Memory B cell (primary cell): Measurements from ENCODE around the gene PTH2.
"Not testable (repeated sequence)": the region's sequence is repeated elsewhere in the genome, so short reads cannot be mapped to it uniquely, and the experiment has no call there.

Experiments
- ATAC-seq: fragments of 150-1000 bp; cut with Tn5 transposase; 2 replicates; pipeline ENCODE4 v1.10.0; 2021; ENCODE audit warnings: low read depth, mild to moderate bottlenecking, moderate library complexity
- DNase-seq, 2 donors: peaks; one replicate each; pipeline ENCODE4 v3.0.0; 2022; ENCODE audit warnings: low spot score in 2 of 2
- H3K27ac Mint-ChIP-seq: one replicate; pipeline ENCODE4 v1.8.0; 2022; ENCODE audit warnings: mild to moderate bottlenecking, moderate library complexity, mixed read lengths
- H3K27me3 Mint-ChIP-seq: one replicate; pipeline ENCODE4 v1.8.0; 2022; ENCODE audit warnings: mixed read lengths
- H3K36me3 Mint-ChIP-seq: one replicate; pipeline ENCODE4 v1.8.0; 2022; ENCODE audit warnings: mild to moderate bottlenecking, mixed read lengths
- H3K4me1 Mint-ChIP-seq: one replicate; pipeline ENCODE4 v1.8.0; 2022; ENCODE audit warnings: mixed read lengths
- H3K4me3 Mint-ChIP-seq: one replicate; pipeline ENCODE4 v1.8.0; 2022; ENCODE audit warnings: mild to moderate bottlenecking, moderate library complexity, mixed read lengths
- H3K9me3 Mint-ChIP-seq: one replicate; pipeline ENCODE4 v1.8.0; 2022; ENCODE audit warnings: mixed read lengths

Gene PTH2

GRCh38 chr19:49456326-49456725 lies 33.1 kb upstream of the PTH2 start:
- peaks cover 14% of the 10 kb centered on the region for H3K4me1 Mint-ChIP-seq
- no peak overlapping the region for H3K27ac Mint-ChIP-seq
- H3K27me3 Mint-ChIP-seq, result no peaks in the 10 kb centered on the region
- DNase-seq (no peak), ATAC-seq (no peak)
- peaks cover 1% of the 10 kb centered on the region for H3K9me3 Mint-ChIP-seq
- no peak overlapping the region for H3K4me3 Mint-ChIP-seq
- H3K36me3 Mint-ChIP-seq, result peaks cover 12% of the 10 kb centered on the region

- Mint-ChIP-seq H3K9me3 (peaks cover 1% of the 10 kb centered on the region), H3K4me3 (no peak overlapping the region), H3K36me3 (peaks cover 12% of the 10 kb centered on the region), H3K4me1 (peaks cover 14% of the 10 kb centered on the region), H3K27ac (no peak overlapping the region), H3K27me3 (no peaks in the 10 kb centered on the region)
- ATAC-seq (no peak), DNase-seq (no peak)
Observed at GRCh38 chr19:49455773-49456172, 32.5 kb upstream of the PTH2 start.

GRCh38 chr19:49453757-49454240 lies 30.6 kb upstream of the PTH2 start:
- H3K27me3 Mint-ChIP-seq, result no peaks in the 10 kb centered on the region
- peaks cover 17% of the 10 kb centered on the region for H3K36me3 Mint-ChIP-seq
- peaks cover 1% of the 10 kb centered on the region for H3K9me3 Mint-ChIP-seq
- H3K4me3 Mint-ChIP-seq, result peak overlapping the region; percentile 98
- peaks cover 25% of the 10 kb centered on the region for H3K4me1 Mint-ChIP-seq
- H3K27ac Mint-ChIP-seq, result peak overlapping the region; percentile 99
- DNase-seq (no peak), ATAC-seq (peak; percentile 4)

GRCh38 chr19:49453013-49453756 lies 29.9 kb upstream of the PTH2 start, which contains the start of gene ALDH16A1:
Gene ALDH16A1, plus strand, starts transcription at chr19:49453225. Its CDS starts 107 bp downstream, at chr19:49453332.
- Mint-ChIP-seq H3K4me1 (peaks cover 31% of the 10 kb centered on the region), H3K36me3 (peaks cover 22% of the 10 kb centered on the region), H3K27me3 (no peaks in the 10 kb centered on the region), H3K27ac (peak within 1 kb of the TSS; percentile 99), H3K9me3 (peaks cover 1% of the 10 kb centered on the region), H3K4me3 (peak within 1 kb of the TSS; percentile 98)
- ATAC-seq (peak; percentile 78), DNase-seq (peak; percentile 95 to 98)

- H3K36me3 Mint-ChIP-seq, result peaks cover 20% of the 10 kb centered on the region
- peaks cover 1% of the 10 kb centered on the region for H3K9me3 Mint-ChIP-seq
- peaks cover 29% of the 10 kb centered on the region for H3K4me1 Mint-ChIP-seq
- DNase-seq (peak; percentile 78 to 91), ATAC-seq (peak; percentile 66)
- H3K27ac Mint-ChIP-seq, result peak within 1 kb of the TSS; percentile 99
- peak within 1 kb of the TSS; percentile 98 for H3K4me3 Mint-ChIP-seq
- no peaks in the 10 kb centered on the region for H3K27me3 Mint-ChIP-seq
Observed at GRCh38 chr19:49451430-49452181, 28.4 kb upstream of the PTH2 start, which contains the start of gene PIH1D1. Gene PIH1D1, minus strand, starts transcription at chr19:49451814. Its CDS starts 240 bp downstream, at chr19:49451574.

- no peak for ATAC-seq
- H3K9me3 Mint-ChIP-seq, result peaks cover 1% of the 10 kb centered on the region
- peak overlapping the region; percentile 95 for H3K4me3 Mint-ChIP-seq
- no peak for DNase-seq
- H3K36me3 Mint-ChIP-seq, result peaks cover 15% of the 10 kb centered on the region
- no peaks in the 10 kb centered on the region for H3K27me3 Mint-ChIP-seq
- H3K27ac Mint-ChIP-seq, result peak overlapping the region; percentile 98
- peaks cover 29% of the 10 kb centered on the region for H3K4me1 Mint-ChIP-seq
Observed at GRCh38 chr19:49450405-49450804, 27.2 kb upstream of the PTH2 start.

- H3K36me3 Mint-ChIP-seq, result peaks cover 15% of the 10 kb centered on the region
- no peak for ATAC-seq
Observed at GRCh38 chr19:49448432-49448786, 25.2 kb upstream of the PTH2 start.

GRCh38 chr19:49447485-49448431 lies 24.5 kb upstream of the PTH2 start:
- Mint-ChIP-seq H3K4me3 (no peak overlapping the region), H3K27me3 (peaks cover under 1% of the 10 kb centered on the region), H3K27ac (no peak overlapping the region), H3K4me1 (peaks cover 30% of the 10 kb centered on the region), H3K9me3 (no peaks in the 10 kb centered on the region), H3K36me3 (peaks cover 15% of the 10 kb centered on the region)
- ATAC-seq, result no peak
- DNase-seq, result no peak

More at GRCh38 chr19:49448432-49448786, 25.2 kb upstream of the PTH2 start:
- no peaks in the 10 kb centered on the region for H3K27me3 Mint-ChIP-seq
- H3K4me1 Mint-ChIP-seq, result peaks cover 32% of the 10 kb centered on the region
- H3K27ac Mint-ChIP-seq, result no peak overlapping the region
- DNase-seq, result no peak
- peak overlapping the region; percentile 6 for H3K4me3 Mint-ChIP-seq
- peaks cover 1% of the 10 kb centered on the region for H3K9me3 Mint-ChIP-seq

- DNase-seq (no peak), ATAC-seq (no peak)
- no peaks in the 10 kb centered on the region for H3K9me3 Mint-ChIP-seq
- peaks cover 19% of the 10 kb centered on the region for H3K36me3 Mint-ChIP-seq
- H3K4me1 Mint-ChIP-seq, result peaks cover 39% of the 10 kb centered on the region
- H3K4me3 Mint-ChIP-seq, result no peak overlapping the region
- H3K27me3 Mint-ChIP-seq, result peaks cover 13% of the 10 kb centered on the region
- H3K27ac Mint-ChIP-seq, result peak overlapping the region; percentile 31
Observed at GRCh38 chr19:49445997-49446396, 22.8 kb upstream of the PTH2 start.

- Mint-ChIP-seq H3K4me3 (peak overlapping the region; percentile 86), H3K36me3 (peaks cover 13% of the 10 kb centered on the region), H3K27ac (peak overlapping the region; percentile 92), H3K4me1 (peaks cover 36% of the 10 kb centered on the region), H3K27me3 (peaks cover 23% of the 10 kb centered on the region)
- DNase-seq, ATAC-seq, H3K9me3 Mint-ChIP-seq: not testable (repeated sequence)
Observed at GRCh38 chr19:49444100-49444700, 21.0 kb upstream of the PTH2 start.

- ATAC-seq, result peak; percentile 85
- Mint-ChIP-seq H3K4me1 (peaks cover 31% of the 10 kb centered on the region), H3K27me3 (peaks cover 27% of the 10 kb centered on the region), H3K4me3 (peak overlapping the region; percentile 86), H3K9me3 (no peaks in the 10 kb centered on the region), H3K36me3 (peaks cover 11% of the 10 kb centered on the region), H3K27ac (peak overlapping the region; percentile 92)
- peak; percentile 94 to 96 for DNase-seq
Observed at GRCh38 chr19:49443366-49444099, 20.3 kb upstream of the PTH2 start.

GRCh38 chr19:49442771-49443365 lies 19.6 kb upstream of the PTH2 start:
- H3K9me3 Mint-ChIP-seq, result no peaks in the 10 kb centered on the region
- H3K27me3 Mint-ChIP-seq, result peaks cover 33% of the 10 kb centered on the region
- peak overlapping the region; percentile 86 for H3K4me3 Mint-ChIP-seq
- H3K36me3 Mint-ChIP-seq, result peaks cover 7% of the 10 kb centered on the region
- H3K4me1 Mint-ChIP-seq, result peaks cover 30% of the 10 kb centered on the region
- H3K27ac Mint-ChIP-seq, result peak overlapping the region; percentile 92
- ATAC-seq, result peak; percentile 23
- no peak for DNase-seq
